ENCODE data around the gene ZNF618.
A peak's percentile ranks its signal among the peaks of the same experiment; 100 is the strongest.

ZNF618 gene

GRCh38 chr9:114098936-114099668 is 223.0 kb downstream of the ZNF618 start, which contains the start of gene KIF12:
Gene KIF12 (minus strand): TSS chr9:114099292. CDS start chr9:114099276, 16 bp downstream.
- Histone ChIP-seq H3K27me3 (ENCODE audit: control insufficient read depth, insufficient read depth, low read length) (peaks cover 36% of the 10 kb centered on the region), H3K36me3 (ENCODE audit: control insufficient read depth, low read depth, low read length) (no peaks in the 10 kb centered on the region), H3K4me1 (ENCODE audit: control insufficient read depth, low read depth, low read length) (peaks cover 11% of the 10 kb centered on the region), H3K27ac (ENCODE audit: low read length) (no peak within 1 kb of the TSS), H3K4me3 (ENCODE audit: low read length) (peak within 1 kb of the TSS; percentile 67), H3K9me3 (ENCODE audit: control insufficient read depth, low read depth, low read length) (no peaks in the 10 kb centered on the region), H3K9ac (ENCODE audit: low read length) (no peak within 1 kb of the TSS)

- H3K27ac ChIP-seq (ENCODE audit: low read length) = no peak overlapping the region
- no peaks in the 10 kb centered on the region for H3K36me3 ChIP-seq (ENCODE audit: control insufficient read depth, low read depth, low read length)
- H3K9ac ChIP-seq (ENCODE audit: low read length) = no peak overlapping the region
- H3K27me3 ChIP-seq (ENCODE audit: control insufficient read depth, insufficient read depth, low read length) = peaks cover 36% of the 10 kb centered on the region
- H3K4me3 ChIP-seq (ENCODE audit: low read length) = peak overlapping the region; percentile 67
- H3K9me3 ChIP-seq (ENCODE audit: control insufficient read depth, low read depth, low read length) = no peaks in the 10 kb centered on the region
- peaks cover 11% of the 10 kb centered on the region for H3K4me1 ChIP-seq (ENCODE audit: control insufficient read depth, low read depth, low read length)
These were observed 223.7 kb downstream of the ZNF618 start for GRCh38 chr9:114099669-114100270.

- Histone ChIP-seq H3K9ac (ENCODE audit: low read length) (no peak overlapping the region), H3K27ac (ENCODE audit: low read length) (no peak overlapping the region), H3K36me3 (ENCODE audit: control insufficient read depth, low read depth, low read length) (no peaks in the 10 kb centered on the region), H3K9me3 (ENCODE audit: control insufficient read depth, low read depth, low read length) (no peaks in the 10 kb centered on the region), H3K27me3 (ENCODE audit: control insufficient read depth, insufficient read depth, low read length) (peaks cover 36% of the 10 kb centered on the region), H3K4me1 (ENCODE audit: control insufficient read depth, low read depth, low read length) (peaks cover 11% of the 10 kb centered on the region), H3K4me3 (ENCODE audit: low read length) (no peak overlapping the region)
These were observed 224.4 kb downstream of the ZNF618 start for GRCh38 chr9:114100536-114100935.

GRCh38 chr9:114102484-114102883 is 226.4 kb downstream of the ZNF618 start:
- Histone ChIP-seq H3K4me3 (ENCODE audit: low read length) (no peak overlapping the region), H3K36me3 (ENCODE audit: control insufficient read depth, low read depth, low read length) (no peaks in the 10 kb centered on the region), H3K9ac (ENCODE audit: low read length) (no peak overlapping the region), H3K4me1 (ENCODE audit: control insufficient read depth, low read depth, low read length) (peaks cover 11% of the 10 kb centered on the region), H3K27me3 (ENCODE audit: control insufficient read depth, insufficient read depth, low read length) (peaks cover 25% of the 10 kb centered on the region), H3K27ac (ENCODE audit: low read length) (no peak overlapping the region), H3K9me3 (ENCODE audit: control insufficient read depth, low read depth, low read length) (no peaks in the 10 kb centered on the region)

GRCh38 chr9:114105236-114105635 is 229.1 kb downstream of the ZNF618 start:
- Histone ChIP-seq H3K4me1 (ENCODE audit: control insufficient read depth, low read depth, low read length) (no peaks in the 10 kb centered on the region), H3K9ac (ENCODE audit: low read length) (no peak overlapping the region), H3K27ac (ENCODE audit: low read length) (no peak overlapping the region), H3K4me3 (ENCODE audit: low read length) (no peak overlapping the region), H3K9me3 (ENCODE audit: control insufficient read depth, low read depth, low read length) (no peaks in the 10 kb centered on the region), H3K27me3 (ENCODE audit: control insufficient read depth, insufficient read depth, low read length) (peaks cover 10% of the 10 kb centered on the region), H3K36me3 (ENCODE audit: control insufficient read depth, low read depth, low read length) (no peaks in the 10 kb centered on the region)

All from iPS-18a (cell line).